RWPE1 (cell line): ENCODE data around the gene IL31RA.
A peak's percentile ranks its signal among the peaks of the same experiment; 100 is the strongest.

Experiments
- CTCF ChIA-PET: fragments of 350-600 bp; sonication (Branson Sonifier 250); formaldehyde crosslinking; extraction: SDS; loops from one replicate; lab custom pipeline; 2021; lab: Yijun Ruan, JAX
- POLR2A ChIA-PET: fragments of 400-600 bp; formaldehyde crosslinking; extraction: SDS; loops from one replicate; lab custom pipeline; 2020; ENCODE audit warnings: antibody characterized with exemption; ENCODE audit not compliant: low non-redundant PET; lab: Yijun Ruan, JAX
- DNase-seq: peaks from one replicate; pipeline ENCODE4 v3.0.0; 2012; ENCODE audit warnings: low spot score
- H3K27ac ChIP-seq: fragments of 450-650 bp; 2 replicates; pipeline ENCODE4 v1.5.1; 2017
- CTCF ChIP-seq: fragments of 450-650 bp; conservative IDR thresholded peaks from 2 replicates; pipeline ENCODE4 v1.5.1; 2017; ENCODE audit warnings: low read depth, mild to moderate bottlenecking

IL31RA gene

GRCh38 chr5:55916986-55917385, 65.8 kb downstream of the IL31RA start:
- ChIA-PET POLR2A (no interaction called here), CTCF (no interaction called here)
- no peak for DNase-seq
- TF ChIP-seq CTCF = no peak
- H3K27ac ChIP-seq = no peak overlapping the region

- POLR2A ChIA-PET = no interaction called here
- DNase-seq = no peak
- CTCF ChIA-PET = interaction anchor here (0.6 to 1.1 kb wide), 2 partner anchors 227 to 519 kb away, joined by 3 to 5 read pairs; no protein-coding TSS in a partner anchor
- H3K27ac ChIP-seq = no peak overlapping the region
- no peak for TF ChIP-seq CTCF
These were observed 66.4 kb downstream of the IL31RA start for GRCh38 chr5:55917402-55918086.

GRCh38 chr5:55918087-55919035, 67.2 kb downstream of the IL31RA start:
- TF ChIP-seq CTCF = no peak
- no peak overlapping the region for H3K27ac ChIP-seq
- POLR2A ChIA-PET = interaction anchor here (0.6 kb wide), 1 partner anchor 89 kb away, joined by 3 read pairs; no protein-coding TSS in a partner anchor
- CTCF ChIA-PET = interaction anchor here (0.6 to 1.1 kb wide), 4 partner anchors 156 to 520 kb away, joined by 3 to 5 read pairs (median 4); no protein-coding TSS in a partner anchor
- no peak for DNase-seq

GRCh38 chr5:55919625-55920024, 68.5 kb downstream of the IL31RA start:
- DNase-seq = no peak
- no peak overlapping the region for H3K27ac ChIP-seq
- ChIA-PET CTCF (interaction anchor here (0.7 kb wide), 1 partner anchor 76 kb away, joined by 3 read pairs; no protein-coding TSS in a partner anchor), POLR2A (no interaction called here)
- TF ChIP-seq CTCF = no peak

- POLR2A ChIA-PET = no interaction called here
- DNase-seq = no peak
- no peak overlapping the region for H3K27ac ChIP-seq
- peak; percentile 50 for TF ChIP-seq CTCF
- CTCF ChIA-PET = interaction anchor here (0.7 to 1.2 kb wide), 2 partner anchors 16 to 812 kb away, joined by 3 read pairs; no protein-coding TSS in a partner anchor
These were observed 69.6 kb downstream of the IL31RA start for GRCh38 chr5:55920784-55921183.

GRCh38 chr5:55921617-55922016, 70.5 kb downstream of the IL31RA start:
- no peak overlapping the region for H3K27ac ChIP-seq
- CTCF ChIA-PET = interaction anchor here (0.5 to 1.2 kb wide), 2 partner anchors 15 to 619 kb away, joined by 3 to 11 read pairs; no protein-coding TSS in a partner anchor
- TF ChIP-seq CTCF = no peak
- POLR2A ChIA-PET = no interaction called here
- DNase-seq = no peak
